NB4 (cell line): ENCODE results near the gene DGKE.

Source experiments
- DNase-seq: peaks from one replicate; pipeline ENCODE4 v3.0.0; 2010; ENCODE audit warnings: low read depth
- H3K4me3 ChIP-seq: one replicate; pipeline ENCODE4 v1.5.1; 2011; ENCODE audit warnings: mild to moderate bottlenecking, low read depth, low read length, moderate library complexity
- CTCF ChIP-seq: IDR thresholded peaks from one replicate; pipeline ENCODE4 v1.5.1; 2012; ENCODE audit warnings: low read depth, low read length
- MAX ChIP-seq: IDR thresholded peaks from 2 replicates; pipeline ENCODE4 v1.6.1; 2011; ENCODE audit warnings: low read depth, low read length
- MYC ChIP-seq: IDR thresholded peaks from 2 replicates; pipeline ENCODE4 v1.6.1; 2011; ENCODE audit warnings: low read depth, low read length
- POLR2A ChIP-seq: IDR thresholded peaks from 2 replicates; pipeline ENCODE4 v1.6.1; 2011; ENCODE audit warnings: mild to moderate bottlenecking; ENCODE audit not compliant: insufficient read length; ENCODE audit errors: extremely low read depth

Gene DGKE

GRCh38 chr17:56833809-56834379, at the start of gene DGKE, which contains the start of gene C17orf67:
Gene DGKE, plus strand, starts transcription at chr17:56834151. Its CDS starts 645 bp downstream, at chr17:56834796.
Gene C17orf67, minus strand, starts transcription at chr17:56833920. Its CDS starts 18,110 bp downstream, at chr17:56815810.
- DNase-seq = peak; percentile 95
- TF ChIP-seq CTCF (no peak), MAX (peak; percentile 51), MYC (0 out of 2 replicates have a peak, but pooled peaks have one; percentile 3), POLR2A (peak; percentile 56)
- H3K4me3 ChIP-seq = peak within 1 kb of the TSS; percentile 79

GRCh38 chr17:56785405-56785804, 48.5 kb upstream of the DGKE start:
- no peak for DNase-seq
- H3K4me3 ChIP-seq = no peak overlapping the region
- TF ChIP-seq CTCF (no peak), POLR2A (no peak), MAX (no peak), MYC (no peak)

GRCh38 chr17:56785997-56786680, 47.8 kb upstream of the DGKE start:
- TF ChIP-seq CTCF = no peak
- no peak for TF ChIP-seq MAX
- TF ChIP-seq POLR2A = no peak
- TF ChIP-seq MYC = no peak
- DNase-seq = no peak

GRCh38 chr17:56786989-56787482, 46.9 kb upstream of the DGKE start:
- TF ChIP-seq MAX (peak; percentile 56), MYC (peak; percentile 46; the same call in 1 of the 2 replicates), CTCF (no peak)
- peak; percentile 94 for DNase-seq
- H3K4me3 ChIP-seq = no peak overlapping the region

More at GRCh38 chr17:56785997-56786680, 47.8 kb upstream of the DGKE start:
- H3K4me3 ChIP-seq = no peak overlapping the region

- no peak for DNase-seq
- TF ChIP-seq CTCF (no peak), POLR2A (no peak), MYC (no peak), MAX (no peak)
- no peak overlapping the region for H3K4me3 ChIP-seq
Observed at GRCh38 chr17:56792267-56792666, 41.7 kb upstream of the DGKE start.
